ENCODE measurements around the gene LRRC9. TPM values are rescaled to one million over a fixed set of nuclear protein-coding genes. Genes with fewer than 3 reads are reported as not detected.

LRRC9 gene
- total and polyA plus RNA-seq, 2 of the 13 experiments (the other 11 are each of a cell fraction or from before 2014, with no cell fraction given) = 0.08 to 0.18 TPM

DNA sequence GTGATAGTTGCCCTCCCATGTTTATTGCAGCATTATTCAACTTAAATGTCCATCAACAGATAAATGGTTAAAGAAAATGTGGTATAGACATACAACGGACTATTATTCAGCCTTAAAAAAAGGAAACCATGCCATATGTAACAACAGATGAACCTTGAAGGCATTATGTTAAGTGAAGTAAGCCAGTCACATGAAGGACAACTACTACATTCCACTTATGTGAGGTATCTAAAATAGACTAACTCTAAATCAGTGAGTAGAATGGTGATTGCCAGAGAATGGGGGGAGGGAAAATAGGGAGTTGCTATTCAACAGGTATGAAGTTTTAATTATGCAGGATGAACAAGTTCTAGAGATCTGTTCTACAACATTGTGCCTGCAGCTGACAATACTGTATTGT, 181.8 kb downstream of the LRRC9 start (continued):
- no peak for TF ChIP-seq ZNF761 (CRISPR knock-in tag; conservative IDR thresholded peaks at IDR 0.05)
- no peak for TF ChIP-seq TARDBP (CRISPR knock-in tag; IDR thresholded peaks at IDR 0.05)
- TF ChIP-seq, protein P1, sequence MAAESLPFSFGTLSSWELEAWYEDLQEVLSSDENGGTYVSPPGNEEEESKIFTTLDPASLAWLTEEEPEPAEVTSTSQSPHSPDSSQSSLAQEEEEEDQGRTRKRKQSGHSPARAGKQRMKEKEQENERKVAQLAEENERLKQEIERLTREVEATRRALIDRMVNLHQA (CRISPR knock-in tag; IDR thresholded peaks at IDR 0.05) = no peak
- TF ChIP-seq ZNF460 (CRISPR knock-in tag; IDR thresholded peaks at IDR 0.05; ENCODE audit: borderline replicate concordance) = no peak
- no peak for TF ChIP-seq GABPA (IDR thresholded peaks at IDR 0.05; ENCODE audit: low read depth, low read length)
- TF ChIP-seq GABPA (CRISPR knock-in tag; IDR thresholded peaks at IDR 0.05; ENCODE audit: low read depth) = no peak
- TF ChIP-seq, protein P2, sequence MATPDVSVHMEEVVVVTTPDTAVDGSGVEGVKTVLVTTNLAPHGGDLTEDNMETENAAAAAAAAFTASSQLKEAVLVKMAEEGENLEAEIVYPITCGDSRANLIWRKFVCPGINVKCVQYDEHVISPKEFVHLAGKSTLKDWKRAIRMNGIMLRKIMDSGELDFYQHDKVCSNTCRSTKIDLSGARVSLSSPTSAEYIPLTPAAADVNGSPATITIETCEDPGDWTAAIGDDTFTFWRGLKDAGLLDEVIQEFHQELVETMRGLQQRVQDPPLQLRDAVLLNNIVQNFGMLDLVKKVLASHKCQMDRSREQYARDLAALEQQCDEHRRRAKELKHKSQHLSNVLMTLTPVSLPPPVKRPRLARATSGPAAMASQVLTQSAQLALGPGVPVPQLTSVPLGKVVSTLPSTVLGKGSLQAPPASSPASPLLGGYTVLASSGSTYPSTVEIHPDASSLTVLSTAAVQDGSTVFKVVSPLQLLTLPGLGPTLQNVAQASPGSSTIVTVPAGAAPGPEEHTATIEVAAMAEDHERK (CRISPR knock-in tag; IDR thresholded peaks at IDR 0.05; ENCODE audit: low read depth) = no peak
- no peak for TF ChIP-seq ZNF496 (CRISPR knock-in tag; IDR thresholded peaks at IDR 0.05; ENCODE audit: insufficient replicate concordance)

DNA sequence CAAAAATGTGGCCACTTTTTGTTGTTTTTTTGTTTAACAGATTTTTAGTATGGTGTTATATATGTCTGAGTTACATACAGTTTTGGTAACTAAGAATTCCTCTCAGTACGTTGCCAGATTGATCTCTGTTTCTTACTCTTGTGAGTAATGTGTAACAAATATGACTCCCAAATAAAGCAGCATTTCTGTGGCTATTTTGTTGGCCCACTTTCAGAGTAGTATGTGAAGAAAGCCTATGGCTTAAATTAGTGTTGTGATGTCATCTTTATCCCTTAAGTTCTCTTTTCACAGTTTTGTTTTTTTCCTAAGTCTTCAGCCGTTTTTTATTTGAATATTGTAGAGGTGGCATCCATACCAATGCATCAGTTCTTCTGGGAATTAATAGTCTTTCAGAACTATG, 182.4 kb downstream of the LRRC9 start:
- TF ChIP-seq KLF9 (CRISPR knock-in tag; IDR thresholded peaks at IDR 0.05; ENCODE audit: low read depth) (no peak), SSRP1 (CRISPR knock-in tag; IDR thresholded peaks at IDR 0.05) (no peak), AGO2 (optimal IDR thresholded peaks at IDR 0.05; ENCODE audit: low read depth, low read length) (no peak)
- TF ChIP-seq, protein P3, sequence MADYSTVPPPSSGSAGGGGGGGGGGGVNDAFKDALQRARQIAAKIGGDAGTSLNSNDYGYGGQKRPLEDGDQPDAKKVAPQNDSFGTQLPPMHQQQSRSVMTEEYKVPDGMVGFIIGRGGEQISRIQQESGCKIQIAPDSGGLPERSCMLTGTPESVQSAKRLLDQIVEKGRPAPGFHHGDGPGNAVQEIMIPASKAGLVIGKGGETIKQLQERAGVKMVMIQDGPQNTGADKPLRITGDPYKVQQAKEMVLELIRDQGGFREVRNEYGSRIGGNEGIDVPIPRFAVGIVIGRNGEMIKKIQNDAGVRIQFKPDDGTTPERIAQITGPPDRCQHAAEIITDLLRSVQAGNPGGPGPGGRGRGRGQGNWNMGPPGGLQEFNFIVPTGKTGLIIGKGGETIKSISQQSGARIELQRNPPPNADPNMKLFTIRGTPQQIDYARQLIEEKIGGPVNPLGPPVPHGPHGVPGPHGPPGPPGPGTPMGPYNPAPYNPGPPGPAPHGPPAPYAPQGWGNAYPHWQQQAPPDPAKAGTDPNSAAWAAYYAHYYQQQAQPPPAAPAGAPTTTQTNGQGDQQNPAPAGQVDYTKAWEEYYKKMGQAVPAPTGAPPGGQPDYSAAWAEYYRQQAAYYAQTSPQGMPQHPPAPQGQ (CRISPR knock-in tag; IDR thresholded peaks at IDR 0.05; ENCODE audit: borderline replicate concordance) = no peak
- FAIRE-seq = no peak
- Histone ChIP-seq H3K27ac (ENCODE audit: extremely low read length, insufficient read depth, low read length) (no peak overlapping the region), H3K4me2 (ENCODE audit: low read depth, low read length) (no peak overlapping the region), H4K20me1 (ENCODE audit: insufficient read depth, low read length) (peaks cover 3% of the 10 kb centered on the region; the same call in 1 of the 2 replicates), H3K4me3 (replicated peaks in 1 of 3; ENCODE audit: insufficient read depth in 1 of 3, low read depth in 2 of 3, low read length in 3 of 3) (no peak overlapping the region), H3K4me1 (ENCODE audit: insufficient read depth, low read length) (no peaks in the 10 kb centered on the region), H3K9me3 (ENCODE audit: low read length) (no peaks in the 10 kb centered on the region), H3K79me2 (ENCODE audit: insufficient read depth, low read length) (peaks cover 74% of the 10 kb centered on the region), H2AFZ (ENCODE audit: low read length) (no peak overlapping the region), H3K36me3 (replicated peaks in 1 of 2; ENCODE audit: control insufficient read depth in 1 of 2, insufficient read depth in 2 of 2, low read length in 2 of 2) (peaks cover 7 to 8% of the 10 kb centered on the region in 2 experiments; a peak in 3 of 5 replicates), H3K27me3 (ENCODE audit: control insufficient read depth in 1 of 2, insufficient read depth in 2 of 2, low read length in 2 of 2) (no peaks in the 10 kb centered on the region), H3K9ac (ENCODE audit: insufficient read depth, low read depth, low read length) (no peak overlapping the region)
- CTCF ChIA-PET (ENCODE audit: low intra/inter-chr PET ratio, low total read pairs) = no interaction called here
- in situ Hi-C loops (cut with HindIII; ENCODE audit: extremely low pct_ligation_motif_present, low pct_unique_long_range_greater_than_20kb) = no loop called here
- no TSS peak for BruUV-seq (replicated peaks)
- 99% methylated on average over 2 of the region's 2 CpGs for WGBS (ENCODE audit: low lambda C conversion rate)
- intact Hi-C loops (cut with micrococcal nuclease; ENCODE audit: unreplicated experiment) = no loop called here
- ATAC-seq = no peak
- DNase-seq (ENCODE audit: low spot score) = no peak
- POLR2A ChIA-PET = no interaction called here

Data from HepG2 (cell line).